IMR-90 (cell line): ENCODE results near the gene CRACDL. TPM values are rescaled to one million over a fixed set of nuclear protein-coding genes. Genes with fewer than 3 reads are reported as not detected.

Source experiments
- ATAC-seq: fragments of 200-7000 bp; cut with Tn5 transposase; 2 replicates; pipeline ENCODE4 v1.9.1; 2020; ENCODE audit warnings: low read depth, mild to moderate bottlenecking, moderate library complexity
- BruUV-seq: library from RNA; stranded (reverse); fragments of 400-500 nt; replicated peaks from 2 replicates; lab custom pipeline; 2021; lab: Mats Ljungman, UMichigan
- CTCF ChIA-PET: fragments of 300-600 bp; formaldehyde crosslinking; extraction: SDS; loops from one replicate; lab custom pipeline; 2021; ENCODE audit warnings: antibody characterized with exemption; lab: Yijun Ruan, JAX
- POLR2A ChIA-PET: fragments of 300-600 bp; sonication (Branson Sonifier 250); formaldehyde crosslinking; loops from one replicate; lab custom pipeline; 2022; ENCODE audit warnings: antibody characterized with exemption; ENCODE audit not compliant: unreplicated experiment; lab: Charles Lee
- DNase-seq: peaks from one replicate; pipeline ENCODE4 v3.0.0; 2013
- H2AFZ ChIP-seq: replicated peaks from 2 replicates; pipeline ENCODE3; 2013; ENCODE audit warnings: low read length, mild to moderate bottlenecking; ENCODE audit not compliant: poor library complexity
- H2AK5ac ChIP-seq: 2 replicates; pipeline ENCODE4 v1.6.1; 2013; ENCODE audit warnings: low read depth, low read length, inconsistent platforms
- H2AK9ac ChIP-seq: replicated peaks from 2 replicates; pipeline ENCODE3; 2013; ENCODE audit warnings: mild to moderate bottlenecking, low read depth, low read length, moderate library complexity; ENCODE audit not compliant: poor library complexity
- H2BK120ac ChIP-seq: 2 replicates; pipeline ENCODE4 v1.6.1; 2013; ENCODE audit warnings: low read depth, low read length, inconsistent platforms
- H2BK15ac ChIP-seq: 3 replicates; pipeline ENCODE4 v1.6.1; 2013; ENCODE audit warnings: low read depth, low read length, inconsistent platforms
- H2BK20ac ChIP-seq: 2 replicates; pipeline ENCODE4 v1.6.1; 2013; ENCODE audit warnings: low read depth, mild to moderate bottlenecking, inconsistent platforms, low read length, moderate library complexity
- H2BK5ac ChIP-seq: 2 replicates; pipeline ENCODE4 v1.6.1; 2013; ENCODE audit warnings: mild to moderate bottlenecking, low read depth, low read length, inconsistent platforms; ENCODE audit not compliant: poor library complexity, severe bottlenecking
- H3K14ac ChIP-seq: replicated peaks from 2 replicates; pipeline ENCODE4 v1.6.1; 2013; ENCODE audit warnings: low read depth, low read length, inconsistent platforms
- H3K18ac ChIP-seq: 2 replicates; pipeline ENCODE4 v1.6.1; 2013; ENCODE audit warnings: low read depth, low read length, control low read depth
- H3K23ac ChIP-seq: 2 replicates; pipeline ENCODE4 v1.6.1; 2013; ENCODE audit warnings: low read depth, low read length, inconsistent platforms
- H3K27ac ChIP-seq: 2 replicates; pipeline ENCODE4 v1.5.1; 2013; ENCODE audit warnings: mild to moderate bottlenecking, control low read depth, low read length; ENCODE audit not compliant: insufficient read depth
- H3K27me3 ChIP-seq: 2 replicates; pipeline ENCODE4 v1.6.1; 2013; ENCODE audit warnings: low read length; ENCODE audit not compliant: control insufficient read depth, insufficient read depth
- H3K36me3 ChIP-seq: 2 replicates; pipeline ENCODE4 v1.6.1; 2013; ENCODE audit warnings: low read length, mixed read lengths; ENCODE audit not compliant: control insufficient read depth, insufficient read depth
- H3K4ac ChIP-seq: 2 replicates; pipeline ENCODE4 v1.6.1; 2013; ENCODE audit warnings: low read depth, low read length, inconsistent platforms
- H3K4me1 ChIP-seq: 2 replicates; pipeline ENCODE4 v1.6.1; 2013; ENCODE audit warnings: low read length, mixed read lengths; ENCODE audit not compliant: control insufficient read depth, insufficient read depth
- H3K4me2 ChIP-seq: 2 replicates; pipeline ENCODE4 v1.6.1; 2013; ENCODE audit warnings: low read depth, mild to moderate bottlenecking, control low read depth, low read length, moderate library complexity
- H3K4me3 ChIP-seq: 2 replicates; pipeline ENCODE4 v1.5.1; 2013; ENCODE audit warnings: low read depth, mild to moderate bottlenecking, control low read depth, low read length, moderate library complexity; ENCODE audit not compliant: insufficient read depth
- H3K56ac ChIP-seq: 2 replicates; pipeline ENCODE4 v1.6.1; 2013; ENCODE audit warnings: low read length, inconsistent platforms; ENCODE audit not compliant: insufficient read depth; ENCODE audit errors: extremely low read depth
- H3K79me1 ChIP-seq, 2 experiments: 2 replicates each; pipeline ENCODE4 v1.6.1; 2013; ENCODE audit warnings: low read length in 2 of 2, inconsistent platforms in 1 of 2, low read depth in 1 of 2
- H3K9ac ChIP-seq: 2 replicates; pipeline ENCODE4 v1.6.1; 2013; ENCODE audit warnings: low read depth, low read length, control low read depth
- H3K9me1 ChIP-seq: 2 replicates; pipeline ENCODE4 v1.6.1; 2013; ENCODE audit warnings: low read length, inconsistent platforms; ENCODE audit not compliant: insufficient read depth
- H3K9me3 ChIP-seq: 2 replicates; pipeline ENCODE4 v1.6.1; 2013; ENCODE audit warnings: low read length; ENCODE audit not compliant: control insufficient read depth, insufficient read depth
- H4K20me1 ChIP-seq: 2 replicates; pipeline ENCODE4 v1.6.1; 2013; ENCODE audit warnings: low read length, inconsistent platforms; ENCODE audit not compliant: insufficient read depth
- H4K5ac ChIP-seq: 2 replicates; pipeline ENCODE4 v1.6.1; 2013; ENCODE audit warnings: mild to moderate bottlenecking, low read depth, low read length, control low read depth
- H4K8ac ChIP-seq, 2 experiments: 2 replicates each; pipeline ENCODE4 v1.6.1; 2013; ENCODE audit warnings: low read depth in 2 of 2, low read length in 2 of 2, control low read depth in 1 of 2, inconsistent platforms in 1 of 2
- H4K91ac ChIP-seq: 2 replicates; pipeline ENCODE4 v1.6.1; 2013; ENCODE audit warnings: low read depth, low read length, inconsistent platforms; ENCODE audit not compliant: insufficient read depth
- BHLHE40 ChIP-seq: fragments of 150-350 bp; IDR thresholded peaks from 2 replicates; pipeline ENCODE4 v1.6.1; 2016; ENCODE audit warnings: mild to moderate bottlenecking, low read depth, low read length
- ELK1 ChIP-seq: fragments of 150-350 bp; IDR thresholded peaks from 2 replicates; pipeline ENCODE4 v1.6.1; 2016; ENCODE audit warnings: low read depth, mild to moderate bottlenecking, low read length, moderate library complexity, borderline replicate concordance
- MAFK ChIP-seq: IDR thresholded peaks from 2 replicates; pipeline ENCODE4 v1.6.1; 2012; ENCODE audit warnings: low read depth, low read length, improper control_type of control experiment
- MXI1 ChIP-seq: IDR thresholded peaks from 2 replicates; pipeline ENCODE4 v1.6.1; 2012; ENCODE audit warnings: low read depth, mild to moderate bottlenecking, low read length, moderate library complexity, borderline replicate concordance
- RCOR1 ChIP-seq: IDR thresholded peaks from 2 replicates; pipeline ENCODE4 v1.6.1; 2012; ENCODE audit warnings: mild to moderate bottlenecking, low read length, improper control_type of control experiment; ENCODE audit not compliant: insufficient replicate concordance
- RFX5 ChIP-seq: IDR thresholded peaks from 2 replicates; pipeline ENCODE4 v1.8.0; 2012; ENCODE audit warnings: low read depth, mild to moderate bottlenecking, low read length, moderate library complexity
- SMC3 ChIP-seq: fragments of 150-350 bp; IDR thresholded peaks from 2 replicates; pipeline ENCODE4 v1.6.1; 2016; ENCODE audit warnings: low read depth, mild to moderate bottlenecking, antibody characterized with exemption, low read length, moderate library complexity
- USF2 ChIP-seq: fragments of 150-350 bp; IDR thresholded peaks from 2 replicates; pipeline ENCODE4 v1.6.1; 2017; ENCODE audit warnings: mild to moderate bottlenecking, antibody characterized with exemption, low read length, low read depth
- WGBS, 2 experiments: methylation state at CpG; one replicate each; pipeline versions ENCODE4 v1.1.5 to v1.1.7; 2013; ENCODE audit warnings: missing lambda C conversion rate in 2 of 2; ENCODE audit not compliant: insufficient read length in 1 of 2; ENCODE audit errors: extremely low coverage in 2 of 2; 5-methylcytosine and 5-hydroxymethylcytosine counted together
- dilution Hi-C: fragments of 300-500 bp; cut with HindIII; formaldehyde crosslinking; loops from one replicate; pipeline ENCODE4 v1.14.3; 2018; ENCODE audit warnings: low sequenced_read_pairs; ENCODE audit not compliant: unreplicated experiment
- in situ Hi-C: fragments of 300-500 bp; cut with MboI; formaldehyde crosslinking; loops from 3 replicates; pipeline ENCODE4 v1.14.3; 2019; ENCODE audit warnings: low sequenced_read_pairs, inconsistent platforms, mixed read lengths
- intact Hi-C: fragments of 100-400 bp; cut with micrococcal nuclease; formaldehyde crosslinking; loops from 2 replicates; pipeline ENCODE4 v1.10.0; 2022
- microRNA-seq, 2 experiments: library from miRNA; stranded (forward) in 1 of 2; unstranded in 1 of 2; fragments of 10-50 nt in 1 of 2; fragments of <30 nt in 1 of 2; gene quantifications in 1 of 2; microRNA quantifications in 1 of 2; one replicate each; pipeline versions ENCODE3 to v1.1.0; 2013 to 2020; ENCODE audit not compliant: insufficient read depth in 1 of 2, insufficient read length in 1 of 2, unreplicated experiment in 1 of 2
- polyA plus RNA-seq, 3 experiments: library from polyadenylated mRNA; depleted of rRNA; stranded (reverse); fragments of >200 nt; gene quantifications; 2 replicates each; pipeline ENCODE4 v1.2.3, GENCODE V29; 2012; ENCODE audit warnings: low replicate concordance in 1 of 3
- small RNA-seq, 5 experiments: library from RNA; depleted of rRNA; stranded (forward); fragments of <200 nt; gene quantifications; one replicate each; pipeline ENCODE3, GENCODE V24; 2012
- total RNA-seq: library from RNA; depleted of rRNA; stranded (reverse); fragments of >200 nt; gene quantifications from 2 replicates; pipeline ENCODE4 v1.2.3, GENCODE V29; 2012; rRNA removed

The CRACDL gene
- total and polyA plus RNA-seq, 2 of the 4 experiments (the other 2 are of a cell fraction), result not detected

- Histone ChIP-seq H3K9me1 (no peaks in the 10 kb centered on the region), H2BK15ac (no peak overlapping the region), H2BK20ac (no peak overlapping the region), H3K56ac (no peak overlapping the region), H3K36me3 (no peaks in the 10 kb centered on the region), H2AFZ (no peak overlapping the region), H3K4me1 (no peaks in the 10 kb centered on the region), H3K9me3 (no peaks in the 10 kb centered on the region), H2BK5ac (no peak overlapping the region), H3K4me2 (no peak overlapping the region), H4K20me1 (no peaks in the 10 kb centered on the region), H4K91ac (no peak overlapping the region), H2BK120ac (no peak overlapping the region), H3K18ac (no peak overlapping the region), H3K4me3 (no peak overlapping the region), H3K23ac (no peak overlapping the region), H4K5ac (no peak overlapping the region), H3K4ac (no peak overlapping the region), H2AK9ac (no peak overlapping the region), H4K8ac (no peak overlapping the region), H3K27me3 (peaks cover 6% of the 10 kb centered on the region; the same call in 1 of the 2 replicates), H3K79me1 (no peaks in the 10 kb centered on the region), H3K9ac (no peak overlapping the region), H2AK5ac (no peak overlapping the region), H3K14ac (no peak overlapping the region), H3K27ac (no peak overlapping the region)
- ATAC-seq, result no peak
- no peak for DNase-seq
- in situ Hi-C loops, result no loop called here
- dilution Hi-C loops, result no loop called here
- ChIA-PET CTCF (no interaction called here), POLR2A (no interaction called here)
- WGBS, 2 experiments, result 100% methylated on average over 2 of the region's 5 CpGs; no CpG with 5 or more reads in 1 of the 2 experiments
- BruUV-seq, result no TSS peak
- intact Hi-C loops, result no loop called here
- TF ChIP-seq USF2 (no peak), RFX5 (no peak), ELK1 (no peak), RCOR1 (no peak), BHLHE40 (no peak), MAFK (no peak), SMC3 (no peak), MXI1 (no peak)
Observed at GRCh38 chr2:98744595-98744994, 191.4 kb downstream of the CRACDL start.

Small RNAs within 50 kb of the gene (microRNA-seq; reads per million reads assigned to microRNA genes)
- gene RNU4-84P (ENCODE audit: insufficient read depth, insufficient read length), result not detected
- gene RNU7-46P (ENCODE audit: insufficient read depth, insufficient read length), result not detected

Small RNAs within 50 kb of the gene (small RNA-seq; reads per million reads assigned to genes)
- gene RNU4-84P, result 0 reads per million in 5 experiments
- gene RNU7-46P, result 0 to 12.7 (median 0.15) reads per million in 5 experiments

Other genes with a start within 250 kb of the CRACDL start
- under 0.01 TPM in 2 replicates for gene MGAT4A, start 205.1 kb downstream of the CRACDL start, total RNA-seq
- not detected in 2 replicates for gene MGAT4A, start 205.1 kb downstream of the CRACDL start, polyA plus RNA-seq (2012; rRNA removed)
- gene C2orf15, start 205.5 kb upstream of the CRACDL start, total RNA-seq, result under 0.01 TPM in 1 of 2 replicates, not detected in the other
- gene C2orf15, start 205.5 kb upstream of the CRACDL start, polyA plus RNA-seq (2012; rRNA removed), result not detected in 2 replicates
- 0.54 and 1.1 TPM in 2 replicates for gene TSGA10, start 218.7 kb upstream of the CRACDL start, total RNA-seq
- 0.22 and 0.32 TPM in 2 replicates for gene TSGA10, start 218.7 kb upstream of the CRACDL start, polyA plus RNA-seq (2012; rRNA removed)
- 3.2 and 4.2 TPM in 2 replicates for gene LIPT1, start 218.7 kb upstream of the CRACDL start, total RNA-seq
- gene LIPT1, start 218.7 kb upstream of the CRACDL start, polyA plus RNA-seq (2012; rRNA removed), result 2.6 and 3.5 TPM in 2 replicates
- gene MITD1, start 244.8 kb upstream of the CRACDL start, total RNA-seq, result 4.3 and 19.4 TPM in 2 replicates
- gene MITD1, start 244.8 kb upstream of the CRACDL start, polyA plus RNA-seq (2012; rRNA removed), result 14.5 and 18.7 TPM in 2 replicates
- 34.8 and 39.2 TPM in 2 replicates for gene MRPL30, start 245.0 kb upstream of the CRACDL start, total RNA-seq
- gene MRPL30, start 245.0 kb upstream of the CRACDL start, polyA plus RNA-seq (2012; rRNA removed), result 14.9 and 18.7 TPM in 2 replicates